Heart left ventricle (tissue), 13 donors: ENCODE results near the gene MIER2.

Experiments
- CTCF ChIP-seq, 12 donors: fragments of 200-600 bp; sonication (generic) in 4 of 12; IDR thresholded peaks; one replicate each; pipeline versions ENCODE4 v1.5.0 to v1.8.0; 2018 to 2022; ENCODE audit warnings: antibody characterized with exemption in 12 of 12, mild to moderate bottlenecking in 5 of 12
- POLR2A ChIP-seq, 2 donors: fragments of 450-650 bp; IDR thresholded peaks; one replicate each; pipeline ENCODE4 v1.6.1; 2017; ENCODE audit warnings: antibody characterized with exemption in 2 of 2, mild to moderate bottlenecking in 2 of 2, moderate library complexity in 2 of 2
- donor health status: ischemic (EF 13 %, LVEDD 7.1; RV severe dilation, severe dysfunction).
- donor health status: DM: no; HTN: yes; CAD: no.
- donor health status: DM: no; HTN: no; CAD: no.
- donor health status: ischemic (EF 25% LVEDD 6.9; RV normal size, moderate dysfunction).
- donor health status: ischemic (EF 25% LVEDD 5.7; RV mildly dilated, moderate dysfunction).
- donor health status: ischemic (EF 35%, LVEDD 5.7; RV mildly dilated, moderate dysfunction).
- donor health status: nonischemic (EF 11% LVEDD 7.7; RV severe dilation, severe dysfunction).
- donor health status: DM: yes; HTN: yes; CAD: no.
- donor health status: PGD.
- donor health status: ischemic (EF 29% LVEDD 5.4; RV normal size, mild dysfunction).
- donor health status: nonischemic (EF 23%, LVEDD 6.1; RV moderate dilation, normal function).

GRCh38 chr19:391726-392374, 47.3 kb upstream of the MIER2 start:
- no peak for TF ChIP-seq CTCF (IDR thresholded peaks at IDR 0.05)
- no peak for TF ChIP-seq POLR2A (IDR thresholded peaks at IDR 0.05)
